Muscle layer of colon (tissue), 2 donors: ENCODE measurements around the gene SCN1B.

Experiments
- H3K27ac ChIP-seq: one replicate; pipeline ENCODE4 v1.7.0; 2013; ENCODE audit warnings: low read depth, mild to moderate bottlenecking, low read length, moderate library complexity
- H3K27me3 ChIP-seq, 2 donors: one replicate each; pipeline ENCODE4 v1.7.0; 2013; ENCODE audit warnings: low read length in 2 of 2, mild to moderate bottlenecking in 2 of 2; ENCODE audit not compliant: insufficient read depth in 2 of 2, control insufficient read depth in 1 of 2
- H3K36me3 ChIP-seq: one replicate; pipeline ENCODE4 v1.7.0; 2013; ENCODE audit warnings: mild to moderate bottlenecking, low read length; ENCODE audit not compliant: insufficient read depth
- H3K4me1 ChIP-seq: one replicate; pipeline ENCODE4 v1.7.0; 2013; ENCODE audit warnings: mild to moderate bottlenecking, low read length; ENCODE audit not compliant: insufficient read depth
- H3K4me3 ChIP-seq, 2 donors: one replicate each; pipeline ENCODE4 v1.7.0; 2013; ENCODE audit warnings: low read length in 2 of 2, low read depth in 1 of 2, mild to moderate bottlenecking in 1 of 2, moderate library complexity in 1 of 2
- H3K9ac ChIP-seq: one replicate; pipeline ENCODE4 v1.7.0; 2013; ENCODE audit warnings: low read length
- H3K9me3 ChIP-seq: one replicate; pipeline ENCODE4 v1.7.0; 2013; ENCODE audit warnings: mild to moderate bottlenecking, low read length
- donor health status: abdominal sarcoma.
- donor health status: Adenocarcinoma of cecum.

SCN1B gene

GRCh38 chr19:35034005-35034502, 3.8 kb downstream of the SCN1B start:
- peaks cover 0 to 1% of the 10 kb centered on the region in 2 donors for H3K27me3 ChIP-seq
- H3K4me1 ChIP-seq = peaks cover 4% of the 10 kb centered on the region
- H3K9me3 ChIP-seq = no peaks in the 10 kb centered on the region
- H3K27ac ChIP-seq = no peak overlapping the region
- H3K4me3 ChIP-seq = no peak overlapping the region
- H3K9ac ChIP-seq = no peak overlapping the region
- H3K36me3 ChIP-seq = no peaks in the 10 kb centered on the region

- H3K9me3 ChIP-seq = no peaks in the 10 kb centered on the region
- H3K9ac ChIP-seq = no peak overlapping the region
- no peaks in the 10 kb centered on the region for H3K36me3 ChIP-seq
- no peak overlapping the region for H3K4me3 ChIP-seq
- no peak overlapping the region for H3K27ac ChIP-seq
- peaks cover 2% of the 10 kb centered on the region for H3K4me1 ChIP-seq
- H3K27me3 ChIP-seq = peaks cover 0 to 9% of the 10 kb centered on the region in 2 donors
Observed at GRCh38 chr19:35034588-35035382, 4.5 kb downstream of the SCN1B start.

GRCh38 chr19:35037716-35038622, 7.7 kb downstream of the SCN1B start:
- H3K9ac ChIP-seq = no peak overlapping the region
- H3K4me1 ChIP-seq = peaks cover 9% of the 10 kb centered on the region
- peaks cover 0 to 28% of the 10 kb centered on the region in 2 donors for H3K27me3 ChIP-seq
- H3K4me3 ChIP-seq = no peak overlapping the region
- no peak overlapping the region for H3K27ac ChIP-seq
- no peaks in the 10 kb centered on the region for H3K9me3 ChIP-seq
- H3K36me3 ChIP-seq = no peaks in the 10 kb centered on the region

- H3K36me3 ChIP-seq = no peaks in the 10 kb centered on the region
- H3K9me3 ChIP-seq = no peaks in the 10 kb centered on the region
- no peak overlapping the region for H3K27ac ChIP-seq
- H3K9ac ChIP-seq = no peak overlapping the region
- peaks cover 0 to 28% of the 10 kb centered on the region in 2 donors for H3K27me3 ChIP-seq
- H3K4me3 ChIP-seq = no peak overlapping the region
- peaks cover 9% of the 10 kb centered on the region for H3K4me1 ChIP-seq
Observed at GRCh38 chr19:35038623-35039512, 8.6 kb downstream of the SCN1B start.

GRCh38 chr19:35039881-35040825, 9.9 kb downstream of the SCN1B start:
- Histone ChIP-seq H3K36me3 (no peaks in the 10 kb centered on the region), H3K9me3 (no peaks in the 10 kb centered on the region), H3K4me3 (no peak overlapping the region), H3K4me1 (peaks cover 14% of the 10 kb centered on the region), H3K27me3 (peaks cover 0 to 28% of the 10 kb centered on the region in 2 donors), H3K9ac (no peak overlapping the region), H3K27ac (peak overlapping the region; percentile 43)

DNA sequence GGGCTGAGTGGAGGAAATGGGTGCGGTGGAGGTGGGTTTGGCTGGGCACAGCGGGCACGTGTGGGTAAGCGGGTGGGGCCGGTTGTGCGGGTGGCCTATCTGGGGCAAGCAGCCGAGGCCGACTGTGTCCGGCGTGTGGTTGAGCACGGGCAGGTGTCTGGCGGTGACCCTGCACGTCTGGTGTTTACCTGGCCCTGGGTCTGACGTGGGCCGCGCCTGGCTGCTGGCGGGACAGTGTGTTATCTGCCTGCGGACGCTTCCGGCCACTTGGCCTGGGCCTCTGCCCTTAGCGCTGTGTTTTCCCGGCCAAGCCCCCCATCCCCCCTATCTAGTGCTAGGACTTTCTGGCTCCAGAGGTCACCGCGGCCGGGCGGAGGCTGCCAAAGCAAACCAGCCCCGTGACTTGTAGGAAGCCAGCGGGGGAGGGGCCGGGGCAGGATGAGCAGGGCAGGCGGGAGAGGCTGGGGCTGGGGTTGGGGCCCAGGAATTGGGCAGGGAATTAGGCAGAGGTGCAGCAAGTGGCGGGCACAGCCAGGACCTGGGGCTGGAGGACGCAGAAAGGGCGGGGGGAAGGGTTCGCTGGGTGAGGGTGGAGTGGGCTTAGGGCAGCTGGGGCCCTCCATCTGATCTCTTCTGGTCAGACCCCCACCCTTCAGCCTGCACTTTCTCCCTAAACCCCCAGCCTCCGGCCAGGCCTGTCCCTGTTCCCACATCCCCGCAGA, 10.7 kb downstream of the SCN1B start:
- Histone ChIP-seq H3K4me1 (peaks cover 14% of the 10 kb centered on the region), H3K9ac (no peak overlapping the region), H3K36me3 (no peaks in the 10 kb centered on the region), H3K27me3 (peaks cover 0 to 28% of the 10 kb centered on the region in 2 donors), H3K27ac (no peak overlapping the region), H3K9me3 (no peaks in the 10 kb centered on the region), H3K4me3 (no peak overlapping the region)

DNA sequence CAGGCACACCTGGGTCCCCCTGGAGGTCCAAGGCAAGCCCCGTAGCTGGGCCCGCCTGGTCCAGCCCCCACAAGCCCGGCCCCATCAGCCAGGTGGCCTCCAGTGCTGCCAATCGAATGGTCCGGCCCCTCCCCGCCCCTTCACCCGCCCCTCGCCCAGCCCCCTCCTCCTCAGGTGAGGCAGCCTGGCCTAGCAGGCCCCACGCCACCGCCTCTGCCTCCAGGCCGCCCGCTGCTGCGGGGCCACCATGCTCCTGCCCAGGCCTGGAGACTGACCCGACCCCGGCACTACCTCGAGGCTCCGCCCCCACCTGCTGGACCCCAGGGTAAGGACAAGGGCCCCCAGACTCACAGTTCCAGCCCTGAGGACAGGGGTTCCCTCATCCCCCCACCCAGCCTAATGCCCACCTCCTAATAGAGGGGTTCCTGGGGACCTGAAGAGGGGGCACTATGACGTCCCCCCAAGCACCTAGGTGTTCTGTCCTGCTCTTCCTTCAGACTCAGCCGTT, 11.3 kb downstream of the SCN1B start, which contains the start of gene HPN:
HPN (plus strand) TSS at position 174 of the 508 bp plus-strand sequence. CDS start 786 bp downstream, outside the sequence.
- H3K9me3 ChIP-seq = no peaks in the 10 kb centered on the region
- H3K4me3 ChIP-seq = no peak within 1 kb of the TSS
- no peaks in the 10 kb centered on the region for H3K36me3 ChIP-seq
- peaks cover 14% of the 10 kb centered on the region for H3K4me1 ChIP-seq
- no peak within 1 kb of the TSS for H3K9ac ChIP-seq
- H3K27ac ChIP-seq = no peak within 1 kb of the TSS
- H3K27me3 ChIP-seq = peaks cover 0 to 28% of the 10 kb centered on the region in 2 donors

- no peak overlapping the region for H3K4me3 ChIP-seq
- H3K27me3 ChIP-seq = peaks cover 0 to 28% of the 10 kb centered on the region in 2 donors
- H3K9ac ChIP-seq = no peak overlapping the region
- H3K27ac ChIP-seq = no peak overlapping the region
- H3K36me3 ChIP-seq = no peaks in the 10 kb centered on the region
- peaks cover 14% of the 10 kb centered on the region for H3K4me1 ChIP-seq
- H3K9me3 ChIP-seq = no peaks in the 10 kb centered on the region
Observed at GRCh38 chr19:35042056-35042730, 11.9 kb downstream of the SCN1B start.

GRCh38 chr19:35042954-35043604, 12.8 kb downstream of the SCN1B start:
- Histone ChIP-seq H3K9ac (no peak overlapping the region), H3K27me3 (peaks cover 0 to 28% of the 10 kb centered on the region in 2 donors)

More at GRCh38 chr19:35042954-35043604, 12.8 kb downstream of the SCN1B start:
- Histone ChIP-seq H3K4me3 (no peak overlapping the region), H3K27ac (no peak overlapping the region), H3K9me3 (no peaks in the 10 kb centered on the region), H3K4me1 (peaks cover 14% of the 10 kb centered on the region), H3K36me3 (no peaks in the 10 kb centered on the region)
